GM18873 (cell line): Measurements from ENCODE around the gene CTNS.

Experiments used
- ATAC-seq: cut with Tn5 transposase; IDR thresholded peaks from one replicate; pipeline ENCODE4 v1.9.1; 2021; ENCODE audit warnings: mild to moderate bottlenecking, moderate library complexity, moderate number of reproducible peaks; ENCODE audit not compliant: unreplicated experiment, low FRiP score

Gene CTNS

GRCh38 chr17:3636154-3636907 is at the start of gene CTNS, which contains the start of gene SHPK:
Gene CTNS, plus strand, starts transcription at chr17:3636760. Its CDS starts 3,447 bp downstream, at chr17:3640207.
Gene SHPK, minus strand, starts transcription at chr17:3636250. Its CDS starts 31 bp downstream, at chr17:3636219.
- ATAC-seq: peak; percentile 88

DNA sequence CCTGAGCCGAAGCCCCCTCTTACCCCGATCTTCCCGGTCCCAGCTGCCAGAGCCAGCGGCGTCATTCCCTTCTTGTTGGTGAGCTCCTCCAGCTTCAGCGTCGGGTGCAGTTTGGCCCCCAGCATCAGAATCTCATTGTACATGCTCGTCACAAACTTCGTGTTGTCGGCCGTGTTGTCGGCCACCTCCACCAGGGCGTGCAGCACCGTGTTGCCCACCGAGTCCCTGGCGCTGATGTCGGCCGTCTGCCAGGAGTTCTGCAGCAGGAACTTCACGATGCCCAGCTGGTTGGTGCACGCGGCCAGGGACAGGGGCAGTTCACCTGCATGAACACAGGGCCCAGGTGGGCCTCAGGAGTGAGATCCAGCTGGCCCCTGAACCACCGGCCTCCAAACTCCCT is 46.8 kb upstream of the CTNS start:
- no peak for ATAC-seq

- ATAC-seq: no peak
Measured at GRCh38 chr17:3590231-3590630, 46.3 kb upstream of the CTNS start.

- ATAC-seq: no peak
Measured at GRCh38 chr17:3590768-3591167, 45.8 kb upstream of the CTNS start.

DNA sequence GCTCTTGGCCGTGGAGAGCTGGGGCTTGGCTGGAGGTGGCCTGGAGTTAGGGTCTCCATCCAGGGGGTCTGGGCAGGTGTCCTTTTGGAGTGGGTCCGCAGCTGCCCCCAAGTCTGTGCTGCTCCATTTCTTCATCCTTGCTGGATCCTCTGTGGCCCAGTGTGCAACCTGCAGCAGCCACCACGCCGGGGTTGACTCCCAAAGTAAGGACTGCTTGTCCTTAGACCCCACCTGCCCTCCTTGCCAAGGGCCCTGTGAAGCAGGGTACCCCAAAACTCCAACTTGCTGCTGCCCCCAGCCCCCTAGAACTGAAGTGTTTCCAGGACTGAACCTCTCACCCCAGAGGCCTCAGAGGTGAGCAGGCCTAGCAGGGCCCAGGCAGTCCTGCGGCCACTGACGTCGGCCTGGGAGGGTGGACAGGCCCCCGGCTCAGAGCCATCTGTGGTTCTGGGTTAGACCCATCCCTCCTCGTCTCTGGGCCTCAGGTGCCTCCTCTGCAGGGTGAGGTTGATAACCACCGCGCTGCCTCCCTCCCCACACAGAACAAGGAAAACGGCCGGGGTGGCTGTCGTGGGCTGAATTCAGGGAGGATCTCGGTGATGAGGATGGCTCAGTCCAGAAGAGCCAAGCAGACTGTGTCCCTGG is 44.2 kb upstream of the CTNS start:
- ATAC-seq: no peak

DNA sequence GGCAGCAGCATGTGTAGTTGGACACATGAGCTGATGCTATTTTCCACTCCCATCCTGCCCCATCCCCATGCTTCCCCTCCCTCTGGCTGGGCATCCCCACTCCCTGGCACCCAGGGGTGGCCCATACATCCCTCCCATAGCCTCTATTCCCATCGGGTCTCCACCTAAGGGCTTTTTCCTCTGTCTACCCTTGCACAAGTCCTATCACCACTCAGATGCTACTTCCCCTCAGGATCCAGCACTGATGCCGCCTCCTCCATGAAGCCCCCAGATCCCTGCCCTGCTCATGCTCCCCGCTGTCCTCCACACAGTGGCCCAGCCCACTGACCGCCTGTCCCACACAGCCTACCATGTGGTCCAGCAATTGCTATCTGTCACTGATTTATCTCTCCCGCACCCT is 43.2 kb upstream of the CTNS start:
- no peak for ATAC-seq

- no peak for ATAC-seq
Measured at GRCh38 chr17:3594051-3594800, 42.3 kb upstream of the CTNS start.

- no peak for ATAC-seq
Measured at GRCh38 chr17:3594976-3595375, 41.6 kb upstream of the CTNS start.

DNA sequence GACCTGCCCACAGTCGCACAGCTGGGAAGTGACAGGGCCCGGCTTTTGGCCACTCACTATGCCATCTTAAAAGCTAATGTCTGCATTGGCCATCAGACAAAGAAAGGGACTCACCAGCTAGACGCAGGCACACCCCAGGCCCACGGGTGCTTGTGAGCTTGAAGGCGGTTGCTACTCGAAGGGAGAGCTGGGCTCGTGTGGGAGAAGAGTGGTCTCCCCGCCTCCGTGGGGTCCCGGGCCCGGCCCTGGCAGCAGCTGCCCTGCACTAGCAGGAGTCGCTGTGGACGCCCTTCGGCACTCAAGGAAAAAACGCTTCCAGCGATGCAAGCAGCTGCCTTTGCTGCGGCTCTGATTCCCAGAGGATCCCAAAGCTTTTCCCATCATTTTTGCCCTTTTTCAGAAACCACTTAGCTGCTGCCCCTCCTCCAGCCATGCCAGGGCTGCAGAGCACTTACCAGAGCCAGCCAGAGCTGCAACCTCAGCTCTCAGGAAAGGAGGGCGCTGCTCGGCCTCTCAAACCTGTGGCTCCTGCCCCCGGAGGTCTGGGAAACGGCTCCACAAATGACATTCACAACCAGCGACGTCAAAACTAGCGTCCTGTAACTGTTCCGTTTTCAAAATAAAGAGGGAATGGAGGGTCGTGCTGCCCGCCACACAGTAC is 39.6 kb upstream of the CTNS start:
- no peak for ATAC-seq

- ATAC-seq: no peak
Measured at GRCh38 chr17:3598078-3598477, 38.5 kb upstream of the CTNS start.

DNA sequence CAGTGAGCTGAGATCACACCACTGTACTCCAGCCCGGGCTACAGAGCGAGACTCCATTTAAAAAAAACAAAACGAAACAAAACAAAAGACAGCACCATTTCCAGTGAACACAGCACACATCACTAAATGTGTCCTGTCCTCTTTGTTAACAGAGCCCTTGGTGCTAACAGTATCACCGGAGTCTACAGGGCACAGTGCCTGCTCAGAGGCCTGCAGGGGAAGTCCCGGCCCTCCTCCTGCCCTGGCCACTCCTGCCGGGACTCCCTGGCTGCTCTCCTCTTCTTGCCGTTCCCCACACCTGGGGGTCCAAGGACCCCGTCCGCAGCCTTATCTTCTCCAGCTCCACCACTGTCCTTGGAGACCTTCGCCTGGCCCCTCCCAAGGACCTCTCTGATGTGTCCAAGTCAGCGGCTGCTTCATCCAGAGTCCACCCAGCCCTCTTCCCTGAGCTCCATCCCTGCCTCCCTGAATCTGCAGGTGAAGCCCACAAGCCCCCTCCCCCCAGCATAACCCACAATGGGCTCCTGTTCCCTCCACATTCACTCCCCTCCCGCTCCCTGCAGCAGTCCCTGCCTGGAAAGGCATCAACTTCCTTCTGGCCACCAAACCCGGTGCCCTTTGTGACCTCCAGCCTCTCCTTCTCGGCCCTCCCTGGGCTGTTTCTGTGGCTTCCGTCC is 35.9 kb upstream of the CTNS start:
- no peak for ATAC-seq

DNA sequence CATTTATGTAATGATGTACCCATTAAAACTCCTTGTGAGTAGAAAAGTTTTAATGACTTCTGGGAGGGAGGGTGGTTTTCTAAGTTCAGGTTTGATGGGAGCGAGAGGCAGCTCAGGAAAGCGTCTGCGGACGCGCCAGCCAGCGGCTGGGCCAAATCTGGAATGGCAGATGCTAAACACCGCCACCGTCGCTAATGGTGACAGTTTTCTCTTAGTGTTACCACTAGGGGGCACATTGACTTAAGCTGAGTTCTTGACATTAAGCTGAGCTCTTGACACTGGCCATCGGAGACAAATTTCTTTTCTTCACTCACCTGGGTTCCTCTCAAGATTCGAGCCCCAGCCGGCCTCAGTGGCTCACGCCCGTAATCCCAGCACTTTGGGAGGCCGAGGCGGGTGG is 34.1 kb upstream of the CTNS start:
- no peak for ATAC-seq

GRCh38 chr17:3603119-3603869 is 33.3 kb upstream of the CTNS start:
- no peak for ATAC-seq

DNA sequence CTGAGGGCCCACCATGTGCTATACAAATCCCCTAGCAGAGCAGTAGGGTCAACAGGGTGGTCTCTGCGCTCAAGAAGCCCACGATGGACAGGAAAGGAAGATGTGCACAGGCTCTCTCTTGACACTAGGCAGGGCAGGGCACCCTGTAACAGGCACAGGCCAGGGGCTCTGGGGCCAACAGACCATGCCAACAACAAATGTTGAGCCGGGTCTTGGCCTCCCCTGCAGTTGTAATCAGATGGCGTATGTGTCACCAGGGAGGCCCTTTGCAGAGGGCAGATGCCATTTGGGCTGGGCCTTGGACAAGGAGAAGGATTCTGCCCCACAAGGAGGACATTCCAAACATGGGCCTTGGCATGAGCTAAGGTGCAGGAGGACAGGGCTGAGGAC is 32.7 kb upstream of the CTNS start:
- ATAC-seq: no peak

DNA sequence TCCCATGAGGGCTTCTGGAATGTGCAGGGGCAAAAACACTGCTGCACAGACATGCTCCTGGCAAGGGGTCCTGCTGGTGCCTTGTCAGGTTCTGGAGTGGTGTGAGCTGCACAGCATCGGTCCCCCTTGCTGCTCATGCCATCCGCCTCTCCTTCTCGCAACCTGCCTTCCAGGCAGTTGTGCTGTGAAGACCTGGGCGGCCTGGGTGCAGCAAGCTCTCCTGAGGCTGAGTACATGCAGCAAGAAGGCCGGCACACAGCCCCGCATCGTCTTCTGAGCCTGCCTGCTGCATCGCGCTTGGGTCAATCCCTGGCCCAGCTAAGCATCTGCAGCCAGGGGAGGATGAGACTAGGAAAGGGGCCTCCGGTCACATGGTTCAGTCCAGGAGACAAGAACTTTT is 26.9 kb upstream of the CTNS start:
- ATAC-seq: no peak

- ATAC-seq: no peak
Measured at GRCh38 chr17:3610523-3610922, 26.0 kb upstream of the CTNS start.

GRCh38 chr17:3613124-3613523 is 23.4 kb upstream of the CTNS start:
- no peak for ATAC-seq

DNA sequence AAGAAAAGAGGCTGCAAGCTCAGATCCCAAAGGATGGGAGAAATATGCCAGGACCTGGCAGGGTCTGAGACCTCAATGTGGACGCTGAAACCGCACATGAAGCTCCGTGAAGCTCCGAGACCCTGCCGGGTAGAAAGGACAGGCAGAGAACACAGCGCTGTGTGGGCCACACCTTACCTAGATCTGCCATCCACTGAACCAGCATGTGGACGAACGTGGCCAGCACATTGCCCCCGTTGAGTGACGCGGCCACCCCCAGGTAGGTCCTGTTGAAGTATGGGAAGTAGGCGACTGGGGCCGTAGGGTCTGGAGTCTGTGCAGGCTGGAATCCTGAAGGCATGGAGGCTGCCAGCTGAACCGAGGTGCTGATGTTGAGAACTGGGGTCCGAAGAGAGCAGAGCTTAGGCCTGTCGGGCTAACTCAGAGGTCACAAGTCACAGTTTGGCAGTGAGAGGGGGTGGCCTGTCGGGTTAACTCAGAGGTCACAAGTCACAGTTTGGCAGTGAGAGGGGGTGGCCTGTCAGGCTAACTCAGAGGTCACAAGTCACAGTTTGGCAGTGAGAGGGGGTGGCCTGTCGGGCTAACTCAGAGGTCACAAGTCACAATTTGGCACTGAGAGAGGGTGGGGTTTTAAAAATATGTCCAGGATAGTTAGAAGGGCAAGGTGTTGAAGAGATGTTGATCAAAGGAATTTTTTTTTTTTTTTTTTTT is 21.2 kb upstream of the CTNS start:
- ATAC-seq: no peak

GRCh38 chr17:3621146-3621720 is 15.3 kb upstream of the CTNS start:
- ATAC-seq: no peak
